ENCODE results near the gene TNFRSF6B.
"Not testable (repeated sequence)": the region's sequence is repeated elsewhere in the genome, so short reads cannot be mapped to it uniquely, and the experiment has no call there.

TNFRSF6B gene

DNA sequence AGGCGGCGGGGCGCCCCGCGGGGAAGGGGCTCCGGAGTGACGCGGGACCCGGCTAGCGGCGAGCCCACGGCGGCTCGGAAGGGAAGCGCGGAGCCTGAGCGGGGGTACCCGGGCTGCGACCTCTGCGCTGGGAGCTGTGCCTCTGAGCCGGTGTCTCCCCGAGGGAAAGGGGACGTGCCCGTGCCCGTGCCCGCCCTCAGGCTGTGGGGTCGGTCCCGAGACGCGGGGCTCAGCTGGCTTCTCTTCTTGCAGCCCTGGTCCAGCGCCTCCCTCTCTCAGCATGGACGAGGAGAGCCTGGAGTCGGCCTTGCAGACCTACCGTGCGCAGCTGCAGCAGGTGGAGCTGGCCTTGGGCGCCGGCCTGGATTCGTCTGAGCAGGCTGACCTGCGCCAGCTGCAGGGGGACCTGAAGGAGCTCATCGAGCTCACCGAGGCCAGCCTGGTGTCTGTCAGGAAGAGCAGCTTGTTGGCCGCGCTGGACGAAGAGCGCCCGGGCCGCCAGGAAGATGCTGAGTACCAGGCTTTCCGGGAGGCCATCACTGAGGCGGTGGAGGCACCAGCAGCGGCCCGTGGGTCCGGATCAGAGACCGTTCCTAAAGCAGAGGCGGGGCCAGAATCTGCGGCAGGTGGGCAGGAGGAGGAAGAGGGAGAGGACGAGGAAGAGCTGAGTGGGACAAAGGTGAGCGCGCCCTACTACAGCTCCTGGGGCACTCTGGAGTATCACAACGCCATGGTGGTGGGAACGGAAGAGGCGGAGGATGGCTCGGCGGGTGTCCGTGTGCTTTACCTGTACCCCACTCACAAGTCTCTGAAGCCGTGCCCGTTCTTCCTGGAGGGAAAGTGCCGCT is 12.1 kb downstream of the TNFRSF6B start:
- DNase-seq (ENCODE audit: low read depth) = no peak
- H3K4me3 ChIP-seq (ENCODE audit: low read length) = peak overlapping the region; percentile 81
- TF ChIP-seq, protein P1, sequence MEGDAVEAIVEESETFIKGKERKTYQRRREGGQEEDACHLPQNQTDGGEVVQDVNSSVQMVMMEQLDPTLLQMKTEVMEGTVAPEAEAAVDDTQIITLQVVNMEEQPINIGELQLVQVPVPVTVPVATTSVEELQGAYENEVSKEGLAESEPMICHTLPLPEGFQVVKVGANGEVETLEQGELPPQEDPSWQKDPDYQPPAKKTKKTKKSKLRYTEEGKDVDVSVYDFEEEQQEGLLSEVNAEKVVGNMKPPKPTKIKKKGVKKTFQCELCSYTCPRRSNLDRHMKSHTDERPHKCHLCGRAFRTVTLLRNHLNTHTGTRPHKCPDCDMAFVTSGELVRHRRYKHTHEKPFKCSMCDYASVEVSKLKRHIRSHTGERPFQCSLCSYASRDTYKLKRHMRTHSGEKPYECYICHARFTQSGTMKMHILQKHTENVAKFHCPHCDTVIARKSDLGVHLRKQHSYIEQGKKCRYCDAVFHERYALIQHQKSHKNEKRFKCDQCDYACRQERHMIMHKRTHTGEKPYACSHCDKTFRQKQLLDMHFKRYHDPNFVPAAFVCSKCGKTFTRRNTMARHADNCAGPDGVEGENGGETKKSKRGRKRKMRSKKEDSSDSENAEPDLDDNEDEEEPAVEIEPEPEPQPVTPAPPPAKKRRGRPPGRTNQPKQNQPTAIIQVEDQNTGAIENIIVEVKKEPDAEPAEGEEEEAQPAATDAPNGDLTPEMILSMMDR (conservative IDR thresholded peaks at IDR 0.05; ENCODE audit: low read length) = no peak

DNA sequence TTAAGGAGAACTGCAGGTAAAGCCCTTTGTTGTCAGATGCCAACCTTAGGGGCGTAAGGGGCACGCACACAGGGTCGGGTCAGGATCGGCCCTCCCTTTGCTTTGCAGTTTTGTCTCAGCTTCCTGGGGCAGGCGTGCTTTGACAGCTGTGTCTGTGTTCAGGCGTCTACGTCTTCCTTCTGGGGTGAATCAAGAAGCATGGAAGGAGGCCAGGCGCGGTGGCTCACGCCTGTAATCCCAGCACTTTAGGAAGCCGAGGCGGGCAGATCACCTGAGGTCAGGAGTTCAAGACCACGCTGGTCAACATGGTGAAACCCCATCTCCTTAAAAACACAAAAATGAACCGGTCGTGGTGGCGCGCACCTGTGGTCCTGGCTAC is 12.7 kb downstream of the TNFRSF6B start:
- TF ChIP-seq, protein P1 (conservative IDR thresholded peaks at IDR 0.05; ENCODE audit: low read length) = no peak
- no peak for DNase-seq (ENCODE audit: low read depth)
- H3K4me3 ChIP-seq (ENCODE audit: low read length) = peak overlapping the region; percentile 81

DNA sequence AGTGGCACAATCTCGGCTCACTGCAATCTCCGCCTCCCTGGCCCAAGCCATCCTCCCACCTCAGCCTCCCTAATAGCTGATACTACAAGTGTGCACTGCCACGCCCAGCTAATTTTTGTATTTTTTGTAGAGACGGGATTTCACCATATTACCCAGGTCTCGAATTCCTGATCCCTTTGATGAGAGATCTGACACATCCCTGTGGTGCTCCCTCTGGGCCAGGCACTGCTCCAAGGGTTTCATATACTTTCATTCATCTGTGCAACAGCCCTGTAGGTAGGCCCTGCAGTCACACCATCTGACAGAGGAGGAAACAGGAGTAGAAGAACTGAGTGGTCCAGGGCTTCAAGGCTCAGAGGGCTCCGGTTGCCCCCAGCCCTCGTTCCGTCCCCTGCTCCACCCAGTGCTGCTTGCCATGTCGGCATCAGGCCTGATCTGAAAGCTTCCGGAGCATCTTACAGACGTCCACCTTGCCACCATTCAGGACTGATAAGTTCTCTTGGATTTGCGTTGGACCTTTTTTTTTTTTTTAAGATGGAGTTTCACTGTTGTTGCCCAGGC is 14.7 kb downstream of the TNFRSF6B start:
- no peak overlapping the region for H3K4me3 ChIP-seq (ENCODE audit: low read length)
- TF ChIP-seq, protein P1 (conservative IDR thresholded peaks at IDR 0.05; ENCODE audit: low read length) = no peak
- no peak for DNase-seq (ENCODE audit: low read depth)

DNA sequence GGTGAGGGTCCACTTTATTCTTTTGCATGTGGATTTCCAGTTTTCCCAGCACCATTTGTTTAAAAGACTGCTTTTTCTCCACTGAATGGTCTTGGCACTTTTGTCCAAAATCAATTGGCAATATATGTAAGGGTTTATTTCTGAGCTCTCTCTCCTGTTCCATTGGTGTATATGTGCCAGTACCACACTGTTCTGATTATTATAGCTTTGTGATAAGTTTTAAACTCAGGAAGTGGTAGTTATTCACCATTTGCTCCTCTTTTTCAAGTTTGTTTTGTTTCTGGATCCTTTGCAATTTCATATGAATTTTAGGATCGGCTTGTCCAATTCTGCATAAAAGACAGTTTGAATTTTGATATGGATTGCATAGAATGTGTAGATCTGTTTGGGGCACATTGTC is 15.7 kb downstream of the TNFRSF6B start:
- H3K4me3 ChIP-seq (ENCODE audit: low read length) = no peak overlapping the region
- no peak for DNase-seq (ENCODE audit: low read depth)
- TF ChIP-seq, protein P1 (conservative IDR thresholded peaks at IDR 0.05; ENCODE audit: low read length) = no peak

DNA sequence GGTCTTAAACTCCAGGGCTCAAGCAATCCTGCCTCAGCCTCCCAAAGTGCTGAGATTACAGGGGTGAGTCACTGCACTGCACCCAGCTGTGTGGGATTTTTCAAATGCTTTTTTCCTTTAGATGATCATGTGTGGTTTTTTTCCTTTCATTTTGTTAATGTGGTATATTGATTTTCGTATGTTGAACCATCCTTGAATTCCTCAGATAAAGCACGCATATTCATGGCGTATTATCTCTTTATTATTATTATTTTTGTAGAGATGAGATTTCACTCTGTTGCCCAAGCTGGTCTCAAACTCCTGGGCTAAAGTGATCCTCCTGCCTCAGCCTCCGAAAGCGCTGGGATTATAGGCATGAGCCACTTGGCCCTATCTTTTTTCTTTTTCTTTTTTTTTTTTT is 18.4 kb downstream of the TNFRSF6B start:
- no peak overlapping the region for H3K4me3 ChIP-seq (ENCODE audit: low read length)
- TF ChIP-seq, protein P1 (conservative IDR thresholded peaks at IDR 0.05; ENCODE audit: low read length) = no peak
- no peak for DNase-seq (ENCODE audit: low read depth)

DNA sequence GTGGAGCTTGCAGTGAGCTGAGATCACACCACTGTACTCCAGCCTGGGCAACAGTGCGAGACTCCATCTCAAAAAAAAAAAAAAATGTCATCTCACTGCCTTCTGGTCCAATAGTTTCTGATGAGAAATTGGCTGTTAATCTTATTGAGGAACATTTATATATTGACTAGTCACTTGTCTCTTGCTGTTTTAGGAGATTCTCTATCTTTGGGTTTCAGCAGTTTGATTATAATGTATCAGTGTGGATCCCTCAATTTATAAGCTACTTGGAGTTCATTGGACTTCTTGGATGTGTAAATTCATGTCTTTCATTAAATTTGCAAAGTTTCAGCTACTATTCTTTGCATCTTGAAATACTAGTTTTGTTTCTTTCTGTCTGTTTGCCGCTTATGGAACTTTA is 22.5 kb downstream of the TNFRSF6B start:
- H3K4me3 ChIP-seq (ENCODE audit: low read length) = no peak overlapping the region
- TF ChIP-seq, protein P1 (conservative IDR thresholded peaks at IDR 0.05; ENCODE audit: low read length) = no peak
- DNase-seq (ENCODE audit: low read depth) = no peak

DNA sequence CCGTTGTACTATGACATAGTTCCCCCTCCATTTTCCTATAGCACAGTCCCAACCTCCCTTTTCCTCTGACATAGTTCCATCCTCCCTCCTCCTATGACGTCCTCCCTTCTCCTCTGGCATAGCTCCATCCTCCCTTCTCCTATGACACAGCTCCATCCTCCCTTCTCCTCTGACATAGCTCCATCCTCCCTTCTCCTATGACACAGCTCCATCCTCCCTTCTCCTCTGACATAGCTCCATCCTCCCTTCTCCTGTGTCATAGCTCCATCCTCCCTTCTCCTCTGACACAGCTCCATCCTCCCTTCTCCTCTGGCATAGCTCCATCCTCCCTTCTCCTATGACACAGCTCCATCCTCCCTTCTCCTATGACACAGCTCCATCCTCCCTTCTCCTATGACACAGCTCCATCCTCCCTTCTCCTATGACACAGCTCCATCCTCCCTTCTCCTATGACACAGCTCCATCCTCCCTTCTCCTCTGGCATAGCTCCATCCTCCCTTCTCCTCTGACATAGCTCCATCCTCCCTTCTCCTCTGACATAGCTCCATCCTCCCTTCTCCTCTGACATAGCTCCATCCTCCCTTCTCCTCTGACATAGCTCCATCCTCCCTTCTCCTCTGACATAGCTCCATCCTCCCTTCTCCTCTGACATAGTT is 26.6 kb downstream of the TNFRSF6B start:
- not testable (repeated sequence) for H3K4me3 ChIP-seq (ENCODE audit: low read length); DNase-seq (ENCODE audit: low read depth)

DNA sequence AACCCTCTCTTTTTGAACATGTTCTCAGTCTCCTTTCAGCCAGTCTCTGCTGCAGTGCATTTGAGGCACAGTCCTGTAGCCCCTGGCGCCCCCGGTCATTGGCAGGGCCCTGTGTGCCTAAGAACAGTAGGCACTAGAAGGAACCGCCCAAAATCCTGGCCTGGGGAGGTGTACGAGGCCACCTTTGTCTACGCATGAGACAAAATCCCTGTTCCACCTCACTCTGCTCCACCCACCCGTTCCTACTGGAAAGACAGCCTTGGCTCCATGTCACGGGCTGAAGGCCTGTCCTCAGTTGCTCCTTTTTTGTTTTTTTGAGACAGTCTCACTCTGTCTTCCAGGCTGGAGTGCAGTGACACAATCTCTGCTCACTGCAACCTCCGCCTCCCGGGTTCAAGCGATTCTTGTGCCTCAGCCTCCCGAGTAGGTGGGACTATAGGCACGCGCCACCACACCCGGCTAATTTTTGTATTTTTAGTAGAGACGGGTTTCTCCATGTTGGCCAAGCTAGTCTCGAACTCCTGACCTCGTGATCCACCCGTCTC is 33.8 kb downstream of the TNFRSF6B start:
- DNase-seq (ENCODE audit: low read depth); H3K4me3 ChIP-seq (ENCODE audit: low read length): not testable (repeated sequence)
